H1 (cell line): ENCODE measurements around the gene CPTP.

Experiments used
- EZH2 ChIP-seq: fragments of 200-600 bp; sonication (generic); IDR thresholded peaks from 2 replicates; pipeline ENCODE4 v1.7.1; 2012; ENCODE audit warnings: low read depth, mild to moderate bottlenecking, moderate library complexity, low read length, inconsistent platforms; ENCODE audit not compliant: severe bottlenecking
- HDAC2 ChIP-seq, 2 experiments: fragments of 300-600 bp in 1 of 2; sonication (generic) in 1 of 2; IDR thresholded peaks; 2 replicates each; pipeline ENCODE4 v1.6.1; 2011 to 2012; ENCODE audit warnings: low read depth in 2 of 2, low read length in 2 of 2, mild to moderate bottlenecking in 2 of 2, moderate library complexity in 2 of 2, borderline replicate concordance in 1 of 2, inconsistent platforms in 1 of 2
- JUN ChIP-seq: IDR thresholded peaks from 2 replicates; pipeline ENCODE4 v1.6.1; 2011; ENCODE audit warnings: low read depth, mild to moderate bottlenecking, improper control_type of control experiment, low read length
- RXRA ChIP-seq: IDR thresholded peaks from 2 replicates; pipeline ENCODE4 v1.6.1; 2011; ENCODE audit warnings: low read depth, mild to moderate bottlenecking, low read length, moderate library complexity; ENCODE audit not compliant: insufficient read depth
- TAF1 ChIP-seq: IDR thresholded peaks from 2 replicates; pipeline ENCODE4 v1.6.1; 2011; ENCODE audit warnings: mild to moderate bottlenecking, low read depth, low read length
- TBP ChIP-seq: IDR thresholded peaks from 2 replicates; pipeline ENCODE4 v1.6.1; 2011; ENCODE audit warnings: low read depth, low read length, improper control_type of control experiment
- TF ChIP-seq, protein P1 (sequence below), 3 experiments: IDR thresholded peaks; 1 replicate in 2 of 3; 2 replicates in 1 of 3; pipeline versions ENCODE4 v1.5.1 to v1.6.1; 2011; ENCODE audit warnings: low read length in 3 of 3, mild to moderate bottlenecking in 3 of 3, inconsistent platforms in 2 of 3, low read depth in 1 of 3, moderate library complexity in 1 of 3; ENCODE audit not compliant: insufficient read depth in 1 of 3; ENCODE audit errors: control extremely low read depth in 1 of 3

DNA sequence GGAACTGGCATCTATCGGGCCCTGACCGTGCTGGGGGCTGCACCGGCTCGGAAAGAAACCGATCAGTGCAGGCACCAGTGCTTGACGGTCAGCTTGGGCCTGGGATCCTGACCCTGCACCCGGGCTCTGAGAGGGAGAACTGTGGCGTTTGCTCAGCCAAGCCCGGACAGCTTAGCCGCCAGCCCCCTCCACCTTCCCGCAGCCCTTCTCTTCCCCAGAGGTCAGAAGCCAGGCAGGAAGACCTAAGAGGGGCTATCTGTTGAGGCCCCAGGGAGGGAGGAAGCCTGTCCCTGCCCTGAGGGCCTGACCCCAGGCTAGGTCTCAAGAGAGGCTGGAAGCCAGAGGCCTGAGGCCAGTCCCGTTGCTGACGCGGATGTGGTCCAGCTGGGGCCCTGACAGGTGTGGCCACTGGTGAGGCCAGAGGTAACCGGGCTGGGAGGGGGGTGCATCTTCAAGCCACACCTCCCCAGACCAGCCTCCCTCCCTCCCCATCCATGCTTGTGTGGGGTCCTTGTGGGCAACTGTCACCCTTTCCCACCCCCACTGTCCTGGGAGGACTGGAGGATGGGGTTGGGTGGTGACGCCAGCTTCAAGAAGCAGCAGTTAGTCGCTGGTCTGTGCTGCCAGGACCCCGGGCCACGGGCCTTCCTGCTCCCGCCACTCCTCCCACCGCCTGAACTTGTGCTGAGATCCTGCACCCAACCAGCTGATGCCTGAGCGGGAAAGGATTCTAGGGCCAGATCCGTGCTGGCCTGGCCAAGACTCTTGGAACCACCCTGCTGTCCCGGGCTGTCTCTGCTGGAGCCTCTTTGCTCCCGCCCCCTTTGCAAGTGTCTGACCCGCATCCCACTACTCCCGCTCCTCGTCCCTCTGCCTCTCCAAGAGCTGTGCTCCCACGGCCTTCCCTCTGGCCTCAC lies 27.2 kb downstream of the CPTP start:
- TF ChIP-seq EZH2 (no peak), TBP (no peak), RXRA (no peak), HDAC2 (IDR thresholded peaks at IDR 0.05; ENCODE audit: borderline replicate concordance in 1 of 2, low read depth in 2 of 2, low read length in 2 of 2) (no peak), TAF1 (no peak), JUN (no peak)
- TF ChIP-seq, protein P1, sequence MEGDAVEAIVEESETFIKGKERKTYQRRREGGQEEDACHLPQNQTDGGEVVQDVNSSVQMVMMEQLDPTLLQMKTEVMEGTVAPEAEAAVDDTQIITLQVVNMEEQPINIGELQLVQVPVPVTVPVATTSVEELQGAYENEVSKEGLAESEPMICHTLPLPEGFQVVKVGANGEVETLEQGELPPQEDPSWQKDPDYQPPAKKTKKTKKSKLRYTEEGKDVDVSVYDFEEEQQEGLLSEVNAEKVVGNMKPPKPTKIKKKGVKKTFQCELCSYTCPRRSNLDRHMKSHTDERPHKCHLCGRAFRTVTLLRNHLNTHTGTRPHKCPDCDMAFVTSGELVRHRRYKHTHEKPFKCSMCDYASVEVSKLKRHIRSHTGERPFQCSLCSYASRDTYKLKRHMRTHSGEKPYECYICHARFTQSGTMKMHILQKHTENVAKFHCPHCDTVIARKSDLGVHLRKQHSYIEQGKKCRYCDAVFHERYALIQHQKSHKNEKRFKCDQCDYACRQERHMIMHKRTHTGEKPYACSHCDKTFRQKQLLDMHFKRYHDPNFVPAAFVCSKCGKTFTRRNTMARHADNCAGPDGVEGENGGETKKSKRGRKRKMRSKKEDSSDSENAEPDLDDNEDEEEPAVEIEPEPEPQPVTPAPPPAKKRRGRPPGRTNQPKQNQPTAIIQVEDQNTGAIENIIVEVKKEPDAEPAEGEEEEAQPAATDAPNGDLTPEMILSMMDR (IDR thresholded peaks at IDR 0.05; ENCODE audit: control extremely low read depth in 1 of 3, insufficient read depth in 1 of 3, low read depth in 1 of 3, low read length in 3 of 3): no peak
